Right renal cortex interstitium (tissue), 3 donors: Measurements from ENCODE around the gene KCNMB4. TPM values are rescaled to one million over a fixed set of nuclear protein-coding genes. Genes with fewer than 3 reads are reported as not detected.

ENCODE experiments used
- polyA plus RNA-seq, 3 donors: library from polyadenylated mRNA; unstranded; fragments of 120-200 nt; gene quantifications; one replicate each; pipeline ENCODE4 v1.2.1, GENCODE V29; 2013; ENCODE audit not compliant: insufficient read length in 3 of 3

Gene KCNMB4
- polyA plus RNA-seq, 3 donors = 22.2 to 28.8 (median 25.1) TPM

Other genes starting within 250 kb of the KCNMB4 start
- gene CNOT2, start 122.9 kb upstream of the KCNMB4 start, polyA plus RNA-seq = 100 to 1,000 TPM; 133 to 155 (median 148) TPM